ENCODE measurements around the gene HOXD9.
A peak's percentile ranks its signal among the peaks of the same experiment; 100 is the strongest.

HOXD9 gene

GRCh38 chr2:176109192-176109901 lies 13.2 kb upstream of the HOXD9 start:
- Histone ChIP-seq H3K27me3 (ENCODE audit: insufficient read depth, insufficient read length) (peaks cover 98% of the 10 kb centered on the region), H3K4me3 (ENCODE audit: insufficient read length, low read depth) (peak overlapping the region; percentile 5), H3K9ac (ENCODE audit: insufficient read length, low read depth) (no peak overlapping the region), H3K9me3 (ENCODE audit: insufficient read depth, low read length) (no peaks in the 10 kb centered on the region), H3K36me3 (ENCODE audit: insufficient read depth, insufficient read length, low read length) (peaks cover 6% of the 10 kb centered on the region), H3K4me1 (ENCODE audit: insufficient read depth, insufficient read length) (peaks cover 16% of the 10 kb centered on the region)
- no peak for TF ChIP-seq ZNF274 (IDR thresholded peaks at IDR 0.05; ENCODE audit: low read depth, low read length)
- no peak for TF ChIP-seq YY1 (IDR thresholded peaks at IDR 0.05; ENCODE audit: insufficient read depth, insufficient read length)
- peak; percentile 67 for TF ChIP-seq SUZ12 (IDR thresholded peaks at IDR 0.05; ENCODE audit: extremely low read depth, insufficient read depth, insufficient read length)
- DNase-seq (ENCODE audit: low read depth, low spot score) = no peak

GRCh38 chr2:176109946-176110345 lies 12.6 kb upstream of the HOXD9 start:
- H3K27me3 ChIP-seq (ENCODE audit: insufficient read depth, insufficient read length) = peaks cover 98% of the 10 kb centered on the region
- DNase-seq (ENCODE audit: low read depth, low spot score) = no peak
- H3K9me3 ChIP-seq (ENCODE audit: insufficient read depth, low read length) = no peaks in the 10 kb centered on the region
- TF ChIP-seq YY1 (IDR thresholded peaks at IDR 0.05; ENCODE audit: insufficient read depth, insufficient read length) = no peak
- TF ChIP-seq SUZ12 (IDR thresholded peaks at IDR 0.05; ENCODE audit: extremely low read depth, insufficient read depth, insufficient read length) = no peak
- TF ChIP-seq ZNF274 (IDR thresholded peaks at IDR 0.05; ENCODE audit: low read depth, low read length) = no peak
- no peak overlapping the region for H3K4me3 ChIP-seq (ENCODE audit: insufficient read length, low read depth)
- H3K9ac ChIP-seq (ENCODE audit: insufficient read length, low read depth) = no peak overlapping the region
- H3K36me3 ChIP-seq (ENCODE audit: insufficient read depth, insufficient read length, low read length) = peaks cover 6% of the 10 kb centered on the region
- H3K4me1 ChIP-seq (ENCODE audit: insufficient read depth, insufficient read length) = peaks cover 15% of the 10 kb centered on the region

GRCh38 chr2:176110415-176111308 lies 11.9 kb upstream of the HOXD9 start:
- Histone ChIP-seq H3K9me3 (ENCODE audit: insufficient read depth, low read length) (no peaks in the 10 kb centered on the region), H3K4me3 (ENCODE audit: insufficient read length, low read depth) (no peak overlapping the region), H3K9ac (ENCODE audit: insufficient read length, low read depth) (no peak overlapping the region), H3K36me3 (ENCODE audit: insufficient read depth, insufficient read length, low read length) (peaks cover 6% of the 10 kb centered on the region), H3K4me1 (ENCODE audit: insufficient read depth, insufficient read length) (peaks cover 8% of the 10 kb centered on the region), H3K27me3 (ENCODE audit: insufficient read depth, insufficient read length) (peaks cover 98% of the 10 kb centered on the region)
- DNase-seq (ENCODE audit: low read depth, low spot score) = no peak
- TF ChIP-seq ZNF274 (IDR thresholded peaks at IDR 0.05; ENCODE audit: low read depth, low read length) = no peak
- TF ChIP-seq SUZ12 (IDR thresholded peaks at IDR 0.05; ENCODE audit: extremely low read depth, insufficient read depth, insufficient read length) = no peak
- TF ChIP-seq YY1 (IDR thresholded peaks at IDR 0.05; ENCODE audit: insufficient read depth, insufficient read length) = no peak

- TF ChIP-seq ZNF274 (IDR thresholded peaks at IDR 0.05; ENCODE audit: low read depth, low read length) = no peak
- H3K4me3 ChIP-seq (ENCODE audit: insufficient read length, low read depth) = no peak overlapping the region
- H3K4me1 ChIP-seq (ENCODE audit: insufficient read depth, insufficient read length) = peaks cover 5% of the 10 kb centered on the region
- peaks cover 6% of the 10 kb centered on the region for H3K36me3 ChIP-seq (ENCODE audit: insufficient read depth, insufficient read length, low read length)
- no peak for DNase-seq (ENCODE audit: low read depth, low spot score)
- H3K9me3 ChIP-seq (ENCODE audit: insufficient read depth, low read length) = no peaks in the 10 kb centered on the region
- H3K27me3 ChIP-seq (ENCODE audit: insufficient read depth, insufficient read length) = peaks cover 98% of the 10 kb centered on the region
- no peak overlapping the region for H3K9ac ChIP-seq (ENCODE audit: insufficient read length, low read depth)
Measured at GRCh38 chr2:176111309-176111663, 11.2 kb upstream of the HOXD9 start.

- peaks cover 7% of the 10 kb centered on the region for H3K36me3 ChIP-seq (ENCODE audit: insufficient read depth, insufficient read length, low read length)
- no peak overlapping the region for H3K9ac ChIP-seq (ENCODE audit: insufficient read length, low read depth)
- peaks cover 3% of the 10 kb centered on the region for H3K4me1 ChIP-seq (ENCODE audit: insufficient read depth, insufficient read length)
- no peak for DNase-seq (ENCODE audit: low read depth, low spot score)
- no peak for TF ChIP-seq YY1 (IDR thresholded peaks at IDR 0.05; ENCODE audit: insufficient read depth, insufficient read length)
- TF ChIP-seq SUZ12 (IDR thresholded peaks at IDR 0.05; ENCODE audit: extremely low read depth, insufficient read depth, insufficient read length) = no peak
- H3K9me3 ChIP-seq (ENCODE audit: insufficient read depth, low read length) = 0 out of 2 replicates have a peak, but pooled peaks cover 4% of the 10 kb centered on the region
- H3K27me3 ChIP-seq (ENCODE audit: insufficient read depth, insufficient read length) = peaks cover 98% of the 10 kb centered on the region
- H3K4me3 ChIP-seq (ENCODE audit: insufficient read length, low read depth) = no peak overlapping the region
Measured at GRCh38 chr2:176111846-176112374, 10.6 kb upstream of the HOXD9 start.

GRCh38 chr2:176112375-176113302 lies 9.9 kb upstream of the HOXD9 start:
- Histone ChIP-seq H3K4me3 (ENCODE audit: insufficient read length, low read depth) (no peak overlapping the region), H3K4me1 (ENCODE audit: insufficient read depth, insufficient read length) (peaks cover 3% of the 10 kb centered on the region), H3K9me3 (ENCODE audit: insufficient read depth, low read length) (peaks cover 10% of the 10 kb centered on the region; the same call in 1 of the 2 replicates), H3K36me3 (ENCODE audit: insufficient read depth, insufficient read length, low read length) (peaks cover 13% of the 10 kb centered on the region), H3K27me3 (ENCODE audit: insufficient read depth, insufficient read length) (peaks cover 99% of the 10 kb centered on the region), H3K9ac (ENCODE audit: insufficient read length, low read depth) (no peak overlapping the region)
- TF ChIP-seq YY1 (IDR thresholded peaks at IDR 0.05; ENCODE audit: insufficient read depth, insufficient read length) (no peak), ZNF274 (IDR thresholded peaks at IDR 0.05; ENCODE audit: low read depth, low read length) (no peak), SUZ12 (IDR thresholded peaks at IDR 0.05; ENCODE audit: extremely low read depth, insufficient read depth, insufficient read length) (no peak)
- DNase-seq (ENCODE audit: low read depth, low spot score) = no peak
